Right ventricle myocardium superior (tissue), 1 donor: ENCODE data around the gene NKAIN2. TPM values are rescaled to one million over a fixed set of nuclear protein-coding genes. Genes with fewer than 3 reads are reported as not detected.
"Not testable (repeated sequence)": the region's sequence is repeated elsewhere in the genome, so short reads cannot be mapped to it uniquely, and the experiment has no call there.

Experiments used
- ATAC-seq: fragments of 200-7000 bp; cut with Tn5 transposase; one replicate; pipeline ENCODE4 v1.9.1; 2020; ENCODE audit warnings: mild to moderate bottlenecking; ENCODE audit not compliant: poor library complexity
- DNase-seq: peaks from one replicate; pipeline ENCODE4 v3.0.0-alpha.2; 2020
- intact Hi-C: fragments of 100-400 bp; cut with DNase I; formaldehyde crosslinking; loops from one replicate; pipeline ENCODE4 v1.11.2; 2022
- total RNA-seq: library from RNA; stranded (reverse); fragmentation: NEBNext Ultra II Directional; extraction: Animal tissue kit (Norgen Biotek cat#: 25700); gene quantifications from one replicate; pipeline ENCODE4 v1.2.1, GENCODE V29; 2021
- donor health status: DM: no; HTN: yes; CAD: no; lungs with severe emphysema.

The NKAIN2 gene
- total RNA-seq, 1 donor from 2014 or later = 0.22 TPM

GRCh38 chr6:124123617-124124209 is 320.0 kb downstream of the NKAIN2 start:
- no peak for DNase-seq
- intact Hi-C loops = no loop called here
- ATAC-seq = no peak

DNA sequence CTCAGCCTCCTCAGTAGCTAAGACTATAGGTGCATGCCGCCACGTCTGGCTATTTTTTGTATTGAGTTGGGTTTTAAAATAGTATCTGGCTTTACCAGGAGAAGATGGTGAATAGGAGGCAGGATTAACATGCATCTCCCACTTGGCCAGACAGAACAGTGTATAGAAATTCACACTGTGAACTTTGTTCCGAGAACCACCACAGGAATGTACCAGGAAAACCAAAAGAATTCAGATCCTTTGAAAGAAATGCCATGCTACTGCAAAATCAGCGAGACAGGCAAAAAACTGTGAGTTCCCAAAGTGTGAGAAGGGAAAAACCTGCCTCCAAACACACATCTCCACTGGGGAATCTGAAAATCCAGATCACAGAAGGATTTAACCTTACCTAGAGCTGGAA is 327.6 kb downstream of the NKAIN2 start:
- intact Hi-C loops = no loop called here
- DNase-seq (no peak), ATAC-seq (no peak)

DNA sequence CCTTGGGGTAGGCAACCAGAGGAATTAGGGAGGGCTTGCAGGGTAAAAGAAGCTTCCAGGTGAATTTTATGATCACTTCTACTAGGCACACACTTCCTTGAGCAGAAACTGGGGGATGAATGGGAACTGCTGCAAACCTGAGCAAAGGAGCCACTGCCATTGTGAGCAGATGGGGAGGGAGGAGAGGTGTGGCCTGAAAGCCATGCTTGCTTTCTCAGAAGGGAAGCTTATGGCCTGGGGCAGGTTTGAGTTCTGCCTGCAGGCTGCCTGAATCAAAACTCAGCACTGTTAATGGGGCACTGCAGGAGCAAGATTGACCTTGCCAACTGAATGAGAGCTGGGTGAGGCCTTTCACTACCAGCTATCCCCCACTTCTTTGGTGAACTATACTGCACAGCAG is 328.1 kb downstream of the NKAIN2 start:
- ATAC-seq = no peak
- intact Hi-C loops = no loop called here
- DNase-seq = no peak

- ATAC-seq (no peak), DNase-seq (no peak)
- intact Hi-C loops = no loop called here
Measured at GRCh38 chr6:124132256-124132655, 328.6 kb downstream of the NKAIN2 start.

GRCh38 chr6:124142852-124143251 is 339.2 kb downstream of the NKAIN2 start:
- DNase-seq (no peak), ATAC-seq (no peak)
- intact Hi-C loops = no loop called here

DNA sequence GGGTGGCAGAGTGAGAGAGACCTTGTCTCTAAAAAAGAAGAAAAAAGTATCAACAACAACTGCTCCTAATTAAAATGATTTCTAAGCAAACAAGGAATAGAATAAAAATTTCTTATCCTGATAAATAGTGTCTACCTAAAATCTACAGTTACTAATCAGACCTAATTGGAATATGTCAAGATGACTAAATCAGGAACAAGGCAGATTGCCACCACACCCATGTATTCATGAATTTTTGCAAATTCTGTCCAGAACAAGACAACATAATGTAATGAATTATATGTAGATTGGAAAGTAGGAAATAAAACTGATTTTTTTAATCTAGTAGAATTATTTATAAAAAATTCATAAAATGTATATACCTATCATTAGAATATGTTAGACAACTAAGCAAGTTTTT is 339.8 kb downstream of the NKAIN2 start:
- intact Hi-C loops = no loop called here

DNA sequence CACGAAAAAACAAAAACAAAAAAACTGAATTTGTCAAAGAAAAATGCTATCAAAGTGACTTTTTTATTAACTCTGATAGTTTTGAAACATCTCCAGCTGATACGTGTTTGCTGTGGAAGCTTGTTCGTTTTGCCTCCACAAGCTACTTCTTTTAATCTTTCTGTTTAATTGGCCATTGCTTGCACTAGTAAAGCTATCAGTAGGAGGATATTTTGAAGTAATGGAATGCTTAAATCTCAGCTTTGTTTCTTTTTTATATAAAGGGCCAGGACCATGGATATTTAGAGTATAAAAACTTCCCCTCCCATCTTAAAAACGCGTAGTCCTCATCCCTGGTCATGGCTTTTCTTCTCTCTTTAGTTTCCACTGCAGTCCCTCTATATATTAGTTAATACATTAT is 344.0 kb downstream of the NKAIN2 start:
- DNase-seq (no peak), ATAC-seq (no peak)
- intact Hi-C loops = no loop called here

More for the DNA sequence above, 339.8 kb downstream of the NKAIN2 start:
- DNase-seq (no peak), ATAC-seq (no peak)

DNA sequence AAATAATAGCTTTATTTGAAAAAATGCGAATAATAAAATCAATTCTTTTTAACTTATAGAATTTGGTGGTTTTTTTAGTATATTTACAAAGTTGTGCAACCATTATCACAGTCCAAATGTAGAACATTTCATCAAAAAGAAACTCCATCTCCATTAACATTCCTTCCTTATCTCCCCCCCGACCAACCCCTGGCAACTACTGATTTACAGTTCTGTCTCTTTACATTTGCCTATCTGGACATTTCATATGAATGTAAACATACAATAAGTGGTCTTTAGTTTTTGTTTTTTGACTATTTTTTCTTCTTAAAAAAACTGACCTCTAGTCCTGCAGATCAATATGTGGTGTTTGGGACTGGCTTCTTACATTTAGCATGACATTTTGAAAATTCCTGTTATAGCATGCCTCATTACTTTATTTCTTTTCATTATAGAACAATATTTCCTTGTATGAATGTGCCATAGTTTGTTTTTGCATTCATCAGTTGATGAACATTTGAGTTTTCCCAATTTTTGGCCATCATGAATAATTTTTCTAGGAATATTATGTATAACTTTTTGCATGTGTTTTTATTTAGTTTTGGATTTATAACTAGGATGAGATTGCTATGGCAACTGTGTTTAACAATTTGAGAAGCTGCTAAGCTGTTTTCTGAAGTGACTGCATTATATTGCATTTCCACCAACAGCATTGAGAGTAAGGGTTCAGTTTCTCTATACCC is 344.7 kb downstream of the NKAIN2 start:
- DNase-seq (no peak), ATAC-seq (no peak)
- intact Hi-C loops = no loop called here

DNA sequence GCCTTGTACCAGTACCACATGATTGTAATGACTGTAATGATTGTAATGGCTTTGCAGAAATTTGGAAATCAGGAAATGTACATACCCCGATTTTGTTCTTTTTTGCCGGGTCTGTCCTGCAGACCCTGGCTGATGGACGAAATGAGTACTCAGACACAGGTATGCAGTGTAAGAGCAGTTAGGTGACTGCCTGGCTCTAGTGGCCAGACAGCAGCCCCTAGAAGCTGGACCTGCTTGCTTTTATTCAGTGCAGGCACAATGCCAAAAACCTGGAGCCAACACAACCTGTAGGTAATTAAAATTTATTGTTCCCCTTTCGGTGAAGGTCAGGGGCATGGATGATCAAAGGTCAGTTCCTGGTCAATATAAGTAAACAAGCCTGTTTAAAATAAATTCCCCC is 346.0 kb downstream of the NKAIN2 start:
- DNase-seq (no peak), ATAC-seq (no peak)
- intact Hi-C loops = no loop called here

- DNase-seq (no peak), ATAC-seq (no peak)
- intact Hi-C loops = no loop called here
Measured at GRCh38 chr6:124158024-124158423, 354.4 kb downstream of the NKAIN2 start.

DNA sequence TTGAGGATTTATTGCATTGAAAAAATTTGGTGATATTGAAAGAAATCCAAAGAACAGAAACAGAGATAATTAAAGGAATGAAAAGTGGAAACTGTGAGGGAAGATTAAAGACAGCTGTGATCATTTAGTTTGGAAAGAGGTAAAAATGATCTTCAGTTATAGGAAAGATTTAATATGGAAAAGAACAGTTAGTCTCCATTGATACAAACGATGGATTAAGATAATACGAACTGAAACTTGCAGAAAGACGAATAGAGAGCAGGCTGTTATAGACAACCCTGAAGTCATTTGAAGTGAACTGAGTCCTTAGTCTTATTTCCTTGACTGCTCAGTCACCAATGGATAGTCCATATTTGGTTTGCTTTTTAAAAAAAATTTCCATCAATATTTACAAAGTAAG is 360.0 kb downstream of the NKAIN2 start:
- intact Hi-C loops = no loop called here
- DNase-seq (no peak), ATAC-seq (no peak)

GRCh38 chr6:124164343-124164742 is 360.7 kb downstream of the NKAIN2 start:
- intact Hi-C loops = no loop called here
- no peak for ATAC-seq
- DNase-seq = no peak

DNA sequence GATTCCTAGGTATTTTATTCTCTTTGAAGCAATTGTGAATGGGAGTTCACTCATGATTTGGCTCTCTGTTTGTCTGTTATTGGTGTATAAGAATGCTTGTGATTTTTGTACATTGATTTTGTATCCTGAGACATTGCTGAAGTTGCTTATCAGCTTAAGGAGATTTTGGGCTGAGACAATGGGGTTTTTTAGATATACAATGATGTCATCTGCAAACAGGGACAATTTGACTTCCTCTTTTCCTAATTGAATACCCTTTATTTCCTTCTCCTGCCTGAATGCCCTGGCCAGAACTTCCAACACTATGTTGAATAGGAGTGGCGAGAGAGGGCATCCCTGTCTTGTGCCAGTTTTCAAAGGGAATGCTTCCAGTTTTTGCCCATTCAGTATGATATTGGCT is 363.6 kb downstream of the NKAIN2 start:
- DNase-seq, intact Hi-C loops, ATAC-seq: not testable (repeated sequence)

DNA sequence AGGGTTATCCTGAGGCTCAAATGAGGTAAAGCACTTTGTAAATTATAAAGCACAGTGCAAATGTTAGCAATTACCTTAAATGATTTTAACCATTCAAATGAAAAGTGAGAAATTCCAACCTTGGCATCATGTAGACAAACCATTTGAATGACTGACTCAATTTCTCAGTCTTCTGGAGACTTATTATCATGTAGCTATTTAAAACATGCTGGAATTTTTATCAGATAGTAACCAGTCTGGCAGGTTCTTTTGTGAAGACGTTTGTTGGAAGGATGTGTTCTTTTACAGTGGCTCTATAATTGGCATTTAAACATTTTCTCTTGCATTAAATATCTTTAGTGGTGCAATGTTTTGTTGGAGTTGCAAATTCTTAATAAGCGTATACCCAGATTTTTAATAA is 386.6 kb downstream of the NKAIN2 start:
- intact Hi-C loops = no loop called here
- no peak for ATAC-seq
- DNase-seq = no peak

DNA sequence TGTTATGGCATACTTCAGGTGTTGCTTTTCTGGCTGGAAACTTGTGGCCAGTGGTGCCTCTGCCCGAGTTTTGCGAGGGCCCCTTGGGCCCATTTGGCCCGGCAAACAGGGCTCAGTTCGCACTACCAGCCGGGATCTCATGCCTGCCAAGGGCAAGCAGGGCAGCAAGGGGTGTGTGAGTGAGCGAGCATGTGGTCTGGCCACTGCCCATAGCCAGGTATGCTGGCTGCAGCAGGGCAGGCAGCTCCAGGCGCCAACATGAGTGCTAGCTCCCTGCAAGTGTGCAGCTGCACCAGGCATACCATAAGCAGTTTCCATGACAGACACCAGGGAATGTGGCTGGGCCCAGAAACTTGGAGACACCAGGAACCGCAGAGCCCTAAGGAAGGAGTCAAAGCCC is 389.5 kb downstream of the NKAIN2 start:
- ATAC-seq = no peak
- DNase-seq = no peak
- intact Hi-C loops = no loop called here

GRCh38 chr6:124197148-124197547 is 393.5 kb downstream of the NKAIN2 start:
- intact Hi-C loops = no loop called here
- ATAC-seq = no peak

GRCh38 chr6:124199286-124199685 is 395.6 kb downstream of the NKAIN2 start:
- no peak for ATAC-seq
- DNase-seq = no peak
- intact Hi-C loops = no loop called here

More at GRCh38 chr6:124197148-124197547, 393.5 kb downstream of the NKAIN2 start:
- no peak for DNase-seq

DNA sequence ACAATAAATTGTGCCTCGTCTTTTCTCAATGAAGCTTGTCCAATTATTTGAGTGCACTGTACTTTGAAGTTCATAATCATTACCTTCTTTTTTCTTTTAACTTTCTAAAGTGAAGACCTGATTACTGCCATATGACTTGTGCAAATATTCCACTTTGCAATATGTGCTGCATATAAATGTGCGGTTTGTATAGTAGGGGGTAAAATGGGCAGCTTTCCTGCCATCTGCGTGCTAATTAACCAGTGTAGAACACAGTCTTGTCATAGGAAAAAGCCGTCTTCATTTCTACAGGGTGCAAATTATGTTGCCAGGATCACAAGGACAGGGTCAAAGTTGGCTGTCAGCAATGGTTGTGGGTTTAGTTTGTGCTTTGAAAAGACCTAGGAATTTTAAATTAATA is 397.0 kb downstream of the NKAIN2 start:
- intact Hi-C loops = no loop called here
- no peak for ATAC-seq
- no peak for DNase-seq

DNA sequence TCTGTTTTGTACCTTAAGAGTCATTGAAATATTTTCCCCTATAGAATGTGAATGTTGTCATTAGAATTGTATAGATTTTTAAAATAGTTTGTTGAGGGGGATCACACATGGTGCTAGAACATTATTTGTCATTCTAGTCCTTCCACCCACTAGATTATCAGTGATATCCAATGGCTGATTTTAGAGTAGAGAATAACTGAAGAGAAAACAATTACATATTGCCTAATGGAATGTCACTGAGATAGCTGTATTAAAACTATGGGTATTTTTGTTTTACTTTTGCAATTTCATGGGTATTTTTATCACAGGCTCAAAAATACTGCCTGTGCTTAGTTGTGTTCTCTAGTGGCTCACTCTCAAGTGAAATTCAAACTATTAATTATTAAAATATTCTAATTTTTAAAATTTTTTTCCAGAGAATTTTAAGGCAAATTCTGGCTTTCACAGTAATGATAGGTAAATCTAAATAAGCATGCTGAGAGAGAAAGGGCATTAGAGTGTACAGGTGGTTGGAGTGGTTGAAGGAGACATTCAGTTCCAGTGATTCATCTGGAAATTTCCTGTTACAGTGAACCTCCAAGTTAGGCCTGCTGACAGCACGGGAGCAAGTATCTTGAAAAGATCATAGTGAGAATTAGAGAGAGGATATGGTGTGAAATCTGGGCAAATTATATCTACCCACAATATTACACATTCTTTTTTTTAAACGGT is 399.6 kb downstream of the NKAIN2 start:
- ATAC-seq = no peak

DNA sequence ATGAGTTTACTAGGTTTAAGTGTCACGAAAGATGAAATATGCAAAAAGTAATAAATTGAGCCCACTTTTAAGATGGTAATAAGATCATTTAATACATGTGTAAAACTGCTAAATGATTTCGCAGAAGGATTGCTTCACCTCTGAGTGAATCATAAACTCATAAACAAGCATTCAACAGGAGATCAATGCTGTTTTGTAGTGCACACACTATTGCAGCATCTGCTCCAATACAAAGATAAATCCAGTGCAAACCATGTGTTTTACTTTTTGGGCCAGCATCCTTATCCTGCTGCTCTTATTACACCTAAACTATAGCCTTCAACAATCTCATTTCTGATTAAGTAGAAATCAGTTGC is 400.1 kb downstream of the NKAIN2 start:
- intact Hi-C loops = no loop called here
- DNase-seq (no peak), ATAC-seq (no peak)

More for the DNA sequence above, 399.6 kb downstream of the NKAIN2 start:
- intact Hi-C loops = no loop called here
- no peak for DNase-seq
